ENCODE results near the gene SPATA13. TPM values are rescaled to one million over a fixed set of nuclear protein-coding genes. Genes with fewer than 3 reads are reported as not detected.

SPATA13 gene
- total and polyA plus RNA-seq, 8 donors, result 3.6 to 156 (median 48.6) TPM

DNA sequence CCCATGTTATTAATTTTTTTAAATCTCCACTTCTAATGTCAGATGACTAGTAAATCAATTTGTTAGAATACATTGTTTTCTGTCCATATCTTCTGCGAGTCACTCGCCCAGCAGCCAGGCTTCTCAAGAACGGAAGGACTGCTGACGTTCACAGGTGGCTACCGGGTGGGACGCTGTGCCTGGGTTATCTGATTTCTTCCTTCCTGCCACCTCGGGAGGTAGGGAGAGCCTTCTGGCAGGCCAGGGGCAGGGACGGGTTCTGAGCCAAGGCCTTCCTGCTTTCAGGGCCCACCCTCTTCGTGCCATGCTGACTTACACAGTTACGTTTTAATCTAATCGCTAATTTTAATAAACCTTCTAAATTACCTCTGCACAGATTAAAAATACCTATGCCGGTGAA is 140.9 kb downstream of the SPATA13 start:
- intact Hi-C loops (cut with DNase I; ENCODE audit: low total_unique reads), result no loop called here
- no peak overlapping the region for H3K4me3 ChIP-seq
- TF ChIP-seq POLR2AphosphoS5 (IDR thresholded peaks at IDR 0.05) (peak in 1 of 3 donors; percentile 22), EP300 (IDR thresholded peaks at IDR 0.05) (no peak)
- H3K27me3 ChIP-seq, result no peaks in the 10 kb centered on the region
- peaks cover 36 to 94% (median 89%) of the 10 kb centered on the region in 4 donors for H3K36me3 ChIP-seq
- H3K9me3 ChIP-seq, result no peaks in the 10 kb centered on the region
- peaks cover 4 to 30% (median 13%) of the 10 kb centered on the region in 4 donors for H3K4me1 ChIP-seq
- 37 to 63% (median 54%) methylated on average over 12 of the region's 12 CpGs for WGBS, 5 donors
- H3K27ac ChIP-seq, result no peak overlapping the region
- peak in 1 of 2 donors; percentile 42 for DNase-seq

DNA sequence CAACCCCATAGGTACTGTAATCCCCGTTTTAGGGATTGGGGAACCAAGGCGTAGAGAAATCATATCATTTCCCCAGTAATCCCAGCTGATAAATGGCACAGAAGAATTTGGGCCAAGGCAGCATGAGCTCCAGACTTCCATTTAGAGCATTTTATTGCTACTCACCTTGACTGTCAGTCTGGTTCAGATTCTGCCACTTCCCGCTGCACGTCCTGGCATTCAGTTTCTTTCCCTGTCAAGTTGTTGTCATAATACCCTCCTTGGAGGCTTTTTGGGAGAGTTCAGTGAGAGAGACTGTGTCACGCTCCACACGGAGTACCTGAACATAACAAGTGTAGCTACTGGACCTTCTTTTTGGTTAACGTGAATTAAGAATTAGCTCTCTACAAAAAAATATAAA is 141.4 kb downstream of the SPATA13 start:
- WGBS, 5 donors, result 77 to 89% (median 84%) methylated on average over 7 of the region's 7 CpGs

DNA sequence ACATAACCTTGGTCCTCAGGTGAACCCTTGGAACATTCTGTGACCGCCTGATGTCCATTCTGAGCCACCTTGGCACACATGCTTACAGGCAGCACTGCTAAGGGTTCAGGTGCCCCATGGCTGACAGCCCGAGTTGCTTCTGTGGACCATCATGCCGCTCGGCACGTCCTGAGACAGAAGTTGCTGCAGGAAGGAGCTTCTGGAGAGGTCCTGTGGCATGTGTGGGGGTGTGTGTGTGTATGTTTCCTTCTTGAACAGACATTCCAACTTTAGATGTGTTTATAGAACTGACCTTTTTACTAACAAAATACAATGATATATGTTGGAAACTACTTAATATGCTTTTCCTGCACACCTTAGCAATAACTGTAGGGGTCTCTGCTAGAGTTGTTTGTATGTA is 144.1 kb downstream of the SPATA13 start:
- Histone ChIP-seq H3K36me3 (peaks cover 8 to 62% (median 57%) of the 10 kb centered on the region in 4 donors), H3K27ac (no peak overlapping the region), H3K4me3 (no peak overlapping the region), H3K4me1 (peaks cover 21 to 52% (median 29%) of the 10 kb centered on the region in 4 donors), H3K27me3 (no peaks in the 10 kb centered on the region), H3K9me3 (no peaks in the 10 kb centered on the region)
- TF ChIP-seq POLR2A (IDR thresholded peaks at IDR 0.05), result no peak
- TF ChIP-seq, protein P1, sequence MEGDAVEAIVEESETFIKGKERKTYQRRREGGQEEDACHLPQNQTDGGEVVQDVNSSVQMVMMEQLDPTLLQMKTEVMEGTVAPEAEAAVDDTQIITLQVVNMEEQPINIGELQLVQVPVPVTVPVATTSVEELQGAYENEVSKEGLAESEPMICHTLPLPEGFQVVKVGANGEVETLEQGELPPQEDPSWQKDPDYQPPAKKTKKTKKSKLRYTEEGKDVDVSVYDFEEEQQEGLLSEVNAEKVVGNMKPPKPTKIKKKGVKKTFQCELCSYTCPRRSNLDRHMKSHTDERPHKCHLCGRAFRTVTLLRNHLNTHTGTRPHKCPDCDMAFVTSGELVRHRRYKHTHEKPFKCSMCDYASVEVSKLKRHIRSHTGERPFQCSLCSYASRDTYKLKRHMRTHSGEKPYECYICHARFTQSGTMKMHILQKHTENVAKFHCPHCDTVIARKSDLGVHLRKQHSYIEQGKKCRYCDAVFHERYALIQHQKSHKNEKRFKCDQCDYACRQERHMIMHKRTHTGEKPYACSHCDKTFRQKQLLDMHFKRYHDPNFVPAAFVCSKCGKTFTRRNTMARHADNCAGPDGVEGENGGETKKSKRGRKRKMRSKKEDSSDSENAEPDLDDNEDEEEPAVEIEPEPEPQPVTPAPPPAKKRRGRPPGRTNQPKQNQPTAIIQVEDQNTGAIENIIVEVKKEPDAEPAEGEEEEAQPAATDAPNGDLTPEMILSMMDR (IDR thresholded peaks at IDR 0.05), result no peak
- no peak for TF ChIP-seq EP300 (IDR thresholded peaks at IDR 0.05)
- no peak for TF ChIP-seq POLR2AphosphoS5 (IDR thresholded peaks at IDR 0.05)
- intact Hi-C loops (cut with DNase I; ENCODE audit: low total_unique reads), result no loop called here
- DNase-seq, result no peak
- 75 to 93% (median 84%) methylated on average over 5 of the region's 5 CpGs for WGBS, 5 donors

More for the DNA sequence above, 141.4 kb downstream of the SPATA13 start:
- Histone ChIP-seq H3K4me1 (peaks cover 9 to 35% (median 18%) of the 10 kb centered on the region in 4 donors), H3K27me3 (no peaks in the 10 kb centered on the region), H3K4me3 (no peak overlapping the region), H3K36me3 (peaks cover 32 to 89% (median 84%) of the 10 kb centered on the region in 4 donors), H3K9me3 (no peaks in the 10 kb centered on the region), H3K27ac (no peak overlapping the region)
- intact Hi-C loops (cut with DNase I; ENCODE audit: low total_unique reads), result no loop called here
- peak in 1 of 2 donors; percentile 3 for DNase-seq
- TF ChIP-seq, protein P1 (IDR thresholded peaks at IDR 0.05), result no peak
- TF ChIP-seq EP300 (IDR thresholded peaks at IDR 0.05) (no peak), POLR2AphosphoS5 (IDR thresholded peaks at IDR 0.05) (no peak), POLR2A (IDR thresholded peaks at IDR 0.05) (no peak)

DNA sequence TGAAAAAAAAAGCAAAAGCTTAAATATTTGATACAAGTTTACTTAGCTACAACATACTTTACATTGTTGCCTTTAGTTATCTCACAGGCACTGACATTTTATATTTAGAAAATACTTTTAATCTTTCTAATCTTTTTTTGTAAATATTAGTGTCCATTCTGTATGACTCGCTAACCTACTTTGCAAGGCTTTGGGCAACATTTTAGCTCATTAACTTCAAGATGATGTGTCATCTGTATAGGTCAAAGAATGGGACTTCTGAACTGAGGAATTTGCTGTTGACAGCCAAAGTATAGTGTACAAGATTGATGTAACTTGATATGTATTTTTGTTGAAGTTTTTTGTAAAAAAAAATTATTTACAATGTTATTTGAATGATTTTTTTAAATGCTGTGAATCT is 146.1 kb downstream of the SPATA13 start:
- Histone ChIP-seq H3K27me3 (no peaks in the 10 kb centered on the region), H3K4me3 (no peak overlapping the region), H3K27ac (peak overlapping the region in 2 of 5 donors; percentile 35 to 48), H3K9me3 (no peaks in the 10 kb centered on the region), H3K36me3 (peaks cover 5 to 42% (median 37%) of the 10 kb centered on the region in 4 donors), H3K4me1 (peaks cover 21 to 39% (median 26%) of the 10 kb centered on the region in 4 donors)
- no peak for TF ChIP-seq POLR2A (IDR thresholded peaks at IDR 0.05)
- TF ChIP-seq POLR2AphosphoS5 (IDR thresholded peaks at IDR 0.05), result no peak
- TF ChIP-seq, protein P1 (IDR thresholded peaks at IDR 0.05), result no peak
- TF ChIP-seq EP300 (IDR thresholded peaks at IDR 0.05), result no peak
- no peak for DNase-seq
- intact Hi-C loops (cut with DNase I; ENCODE audit: low total_unique reads), result no loop called here
- 24 to 64% (median 35%) methylated on average over 1 of the region's 1 CpG for WGBS, 5 donors

All from stomach (tissue), 9 donors.